Anterior cingulate cortex (tissue), 58 donors: ENCODE results near the gene SFXN5.

Experiments
- DNase-seq, 58 donors: peaks; one replicate each; lab custom pipeline; 2025; lab: John Stamatoyannopoulos, UW

The SFXN5 gene

GRCh38 chr2:72963423-72964145, 107.9 kb downstream of the SFXN5 start:
- no peak for DNase-seq

GRCh38 chr2:72962911-72963310, 108.6 kb downstream of the SFXN5 start:
- no peak for DNase-seq

- DNase-seq = no peak
Observed at GRCh38 chr2:72961853-72962468, 109.6 kb downstream of the SFXN5 start.

- DNase-seq = no peak
Observed at GRCh38 chr2:72961036-72961720, 110.3 kb downstream of the SFXN5 start.

GRCh38 chr2:72959995-72960981, 111.2 kb downstream of the SFXN5 start:
- no peak for DNase-seq

GRCh38 chr2:72959554-72959953, 112.0 kb downstream of the SFXN5 start:
- no peak for DNase-seq

- no peak for DNase-seq
Observed at GRCh38 chr2:72958542-72959385, 112.7 kb downstream of the SFXN5 start.

GRCh38 chr2:72956936-72957335, 114.6 kb downstream of the SFXN5 start:
- no peak for DNase-seq

GRCh38 chr2:72956050-72956395, 115.5 kb downstream of the SFXN5 start:
- DNase-seq = no peak

- DNase-seq = no peak
Observed at GRCh38 chr2:72955228-72956049, 116.1 kb downstream of the SFXN5 start.

GRCh38 chr2:72954376-72955227, 116.9 kb downstream of the SFXN5 start:
- no peak for DNase-seq

GRCh38 chr2:72953976-72954375, 117.5 kb downstream of the SFXN5 start:
- DNase-seq = no peak

- no peak for DNase-seq
Observed at GRCh38 chr2:72953528-72953927, 118.0 kb downstream of the SFXN5 start.

GRCh38 chr2:72952961-72953360, 118.6 kb downstream of the SFXN5 start:
- DNase-seq = no peak

GRCh38 chr2:72952110-72952823, 119.2 kb downstream of the SFXN5 start:
- no peak for DNase-seq

- DNase-seq = no peak
Observed at GRCh38 chr2:72951303-72952095, 120.0 kb downstream of the SFXN5 start.
